B cell (primary cell): ENCODE results near the gene SHB.

Experiments
- CTCF ChIP-seq: fragments of 200-600 bp; IDR thresholded peaks from one replicate; pipeline ENCODE4 v1.8.0; 2022; ENCODE audit warnings: antibody characterized with exemption, mild to moderate bottlenecking
- EZH2 ChIP-seq: IDR thresholded peaks from 2 replicates; pipeline ENCODE4 v1.6.1; 2012; ENCODE audit warnings: borderline replicate concordance, low read depth, mild to moderate bottlenecking, moderate library complexity, low read length; ENCODE audit not compliant: insufficient read depth, poor library complexity, severe bottlenecking

GRCh38 chr9:38038307-38039089 lies 30.5 kb downstream of the SHB start:
- TF ChIP-seq EZH2 (no peak), CTCF (no peak)
